ENCODE results near the gene AJAP1. TPM values are rescaled to one million over a fixed set of nuclear protein-coding genes. Genes with fewer than 3 reads are reported as not detected.

AJAP1 gene
- polyA plus RNA-seq, 1 of the 3 experiments (the other 2 are of a cell fraction), result not detected

DNA sequence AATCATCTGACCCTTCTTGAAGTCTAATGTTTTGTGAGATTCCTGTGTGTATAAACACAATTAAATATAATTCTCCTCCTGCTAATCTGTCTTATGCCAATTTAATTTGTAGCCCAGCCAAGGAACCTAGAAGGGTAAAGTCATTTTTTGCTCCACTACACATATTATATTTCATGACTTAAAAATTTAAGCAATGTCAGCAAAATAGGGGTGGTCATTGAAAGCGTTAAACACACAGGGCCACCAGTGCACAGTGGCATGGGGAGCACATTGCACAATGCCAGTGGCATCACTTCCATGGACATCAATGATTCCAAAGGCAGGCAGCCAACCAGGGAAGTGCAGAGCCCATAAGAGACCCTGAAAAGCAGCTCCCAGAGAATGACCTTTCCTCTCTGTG lies 166.1 kb downstream of the AJAP1 start:
- ChIA-PET POLR2A (no interaction called here), CTCF (interaction anchor here (2.5 kb wide), 1 partner anchor 165 kb away, joined by 8 read pairs; no protein-coding TSS in a partner anchor)
- H4K20me1 ChIP-seq (ENCODE audit: insufficient read depth), result no peaks in the 10 kb centered on the region
- WGBS (ENCODE audit: low lambda C conversion rate), result 25% methylated on average over 1 of the region's 1 CpG
- no peak overlapping the region for H3K4me2 ChIP-seq
- H3F3A ChIP-seq (replicated peaks; ENCODE audit: insufficient read depth), result no peaks in the 10 kb centered on the region
- H3K4me3 ChIP-seq (ENCODE audit: low read depth in 2 of 2, low read length in 1 of 2), result no peak overlapping the region
- no peaks in the 10 kb centered on the region for H3K27me3 ChIP-seq (ENCODE audit: insufficient read depth)
- DNase-seq, result no peak
- no peaks in the 10 kb centered on the region for H3K4me1 ChIP-seq (ENCODE audit: control insufficient read depth in 1 of 2, insufficient read depth in 2 of 2, low read depth in 1 of 2, low read length in 1 of 2)
- no peaks in the 10 kb centered on the region for H3K36me3 ChIP-seq (replicated peaks in 1 of 2; ENCODE audit: control insufficient read depth in 1 of 2, insufficient read depth in 2 of 2, low read length in 1 of 2)
- no peaks in the 10 kb centered on the region for H3K9me3 ChIP-seq
- no peak overlapping the region for H2AFZ ChIP-seq (ENCODE audit: low read depth)
- H3K9ac ChIP-seq, result no peak overlapping the region
- no peak overlapping the region for H3K27ac ChIP-seq (ENCODE audit: low read depth in 2 of 2, low read length in 1 of 2)
- TF ChIP-seq, protein P1, sequence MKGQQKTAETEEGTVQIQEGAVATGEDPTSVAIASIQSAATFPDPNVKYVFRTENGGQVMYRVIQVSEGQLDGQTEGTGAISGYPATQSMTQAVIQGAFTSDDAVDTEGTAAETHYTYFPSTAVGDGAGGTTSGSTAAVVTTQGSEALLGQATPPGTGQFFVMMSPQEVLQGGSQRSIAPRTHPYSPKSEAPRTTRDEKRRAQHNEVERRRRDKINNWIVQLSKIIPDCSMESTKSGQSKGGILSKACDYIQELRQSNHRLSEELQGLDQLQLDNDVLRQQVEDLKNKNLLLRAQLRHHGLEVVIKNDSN (IDR thresholded peaks at IDR 0.05; ENCODE audit: borderline replicate concordance, low read depth), result no peak
- TF ChIP-seq MEF2A (IDR thresholded peaks at IDR 0.05; ENCODE audit: borderline replicate concordance, low read depth), result no peak
- no peak for TF ChIP-seq MXI1 (IDR thresholded peaks at IDR 0.05; ENCODE audit: low read depth, low read length)
- TF ChIP-seq RXRA (IDR thresholded peaks at IDR 0.05; ENCODE audit: borderline replicate concordance, low read depth), result no peak
- TF ChIP-seq, protein P2, sequence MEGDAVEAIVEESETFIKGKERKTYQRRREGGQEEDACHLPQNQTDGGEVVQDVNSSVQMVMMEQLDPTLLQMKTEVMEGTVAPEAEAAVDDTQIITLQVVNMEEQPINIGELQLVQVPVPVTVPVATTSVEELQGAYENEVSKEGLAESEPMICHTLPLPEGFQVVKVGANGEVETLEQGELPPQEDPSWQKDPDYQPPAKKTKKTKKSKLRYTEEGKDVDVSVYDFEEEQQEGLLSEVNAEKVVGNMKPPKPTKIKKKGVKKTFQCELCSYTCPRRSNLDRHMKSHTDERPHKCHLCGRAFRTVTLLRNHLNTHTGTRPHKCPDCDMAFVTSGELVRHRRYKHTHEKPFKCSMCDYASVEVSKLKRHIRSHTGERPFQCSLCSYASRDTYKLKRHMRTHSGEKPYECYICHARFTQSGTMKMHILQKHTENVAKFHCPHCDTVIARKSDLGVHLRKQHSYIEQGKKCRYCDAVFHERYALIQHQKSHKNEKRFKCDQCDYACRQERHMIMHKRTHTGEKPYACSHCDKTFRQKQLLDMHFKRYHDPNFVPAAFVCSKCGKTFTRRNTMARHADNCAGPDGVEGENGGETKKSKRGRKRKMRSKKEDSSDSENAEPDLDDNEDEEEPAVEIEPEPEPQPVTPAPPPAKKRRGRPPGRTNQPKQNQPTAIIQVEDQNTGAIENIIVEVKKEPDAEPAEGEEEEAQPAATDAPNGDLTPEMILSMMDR (IDR thresholded peaks at IDR 0.05), result no peak
- TF ChIP-seq CHD2 (IDR thresholded peaks at IDR 0.05; ENCODE audit: low read length, partially characterized antibody), result no peak
- TF ChIP-seq JUND (IDR thresholded peaks at IDR 0.05), result no peak
- TF ChIP-seq, protein P3, sequence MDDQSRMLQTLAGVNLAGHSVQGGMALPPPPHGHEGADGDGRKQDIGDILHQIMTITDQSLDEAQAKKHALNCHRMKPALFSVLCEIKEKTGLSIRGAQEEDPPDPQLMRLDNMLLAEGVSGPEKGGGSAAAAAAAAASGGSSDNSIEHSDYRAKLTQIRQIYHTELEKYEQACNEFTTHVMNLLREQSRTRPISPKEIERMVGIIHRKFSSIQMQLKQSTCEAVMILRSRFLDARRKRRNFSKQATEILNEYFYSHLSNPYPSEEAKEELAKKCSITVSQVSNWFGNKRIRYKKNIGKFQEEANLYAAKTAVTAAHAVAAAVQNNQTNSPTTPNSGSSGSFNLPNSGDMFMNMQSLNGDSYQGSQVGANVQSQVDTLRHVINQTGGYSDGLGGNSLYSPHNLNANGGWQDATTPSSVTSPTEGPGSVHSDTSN (IDR thresholded peaks at IDR 0.05), result no peak
- TF ChIP-seq, protein P4, sequence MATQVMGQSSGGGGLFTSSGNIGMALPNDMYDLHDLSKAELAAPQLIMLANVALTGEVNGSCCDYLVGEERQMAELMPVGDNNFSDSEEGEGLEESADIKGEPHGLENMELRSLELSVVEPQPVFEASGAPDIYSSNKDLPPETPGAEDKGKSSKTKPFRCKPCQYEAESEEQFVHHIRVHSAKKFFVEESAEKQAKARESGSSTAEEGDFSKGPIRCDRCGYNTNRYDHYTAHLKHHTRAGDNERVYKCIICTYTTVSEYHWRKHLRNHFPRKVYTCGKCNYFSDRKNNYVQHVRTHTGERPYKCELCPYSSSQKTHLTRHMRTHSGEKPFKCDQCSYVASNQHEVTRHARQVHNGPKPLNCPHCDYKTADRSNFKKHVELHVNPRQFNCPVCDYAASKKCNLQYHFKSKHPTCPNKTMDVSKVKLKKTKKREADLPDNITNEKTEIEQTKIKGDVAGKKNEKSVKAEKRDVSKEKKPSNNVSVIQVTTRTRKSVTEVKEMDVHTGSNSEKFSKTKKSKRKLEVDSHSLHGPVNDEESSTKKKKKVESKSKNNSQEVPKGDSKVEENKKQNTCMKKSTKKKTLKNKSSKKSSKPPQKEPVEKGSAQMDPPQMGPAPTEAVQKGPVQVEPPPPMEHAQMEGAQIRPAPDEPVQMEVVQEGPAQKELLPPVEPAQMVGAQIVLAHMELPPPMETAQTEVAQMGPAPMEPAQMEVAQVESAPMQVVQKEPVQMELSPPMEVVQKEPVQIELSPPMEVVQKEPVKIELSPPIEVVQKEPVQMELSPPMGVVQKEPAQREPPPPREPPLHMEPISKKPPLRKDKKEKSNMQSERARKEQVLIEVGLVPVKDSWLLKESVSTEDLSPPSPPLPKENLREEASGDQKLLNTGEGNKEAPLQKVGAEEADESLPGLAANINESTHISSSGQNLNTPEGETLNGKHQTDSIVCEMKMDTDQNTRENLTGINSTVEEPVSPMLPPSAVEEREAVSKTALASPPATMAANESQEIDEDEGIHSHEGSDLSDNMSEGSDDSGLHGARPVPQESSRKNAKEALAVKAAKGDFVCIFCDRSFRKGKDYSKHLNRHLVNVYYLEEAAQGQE (IDR thresholded peaks at IDR 0.05; ENCODE audit: low read depth, low read length), result no peak
- TF ChIP-seq, protein P5, sequence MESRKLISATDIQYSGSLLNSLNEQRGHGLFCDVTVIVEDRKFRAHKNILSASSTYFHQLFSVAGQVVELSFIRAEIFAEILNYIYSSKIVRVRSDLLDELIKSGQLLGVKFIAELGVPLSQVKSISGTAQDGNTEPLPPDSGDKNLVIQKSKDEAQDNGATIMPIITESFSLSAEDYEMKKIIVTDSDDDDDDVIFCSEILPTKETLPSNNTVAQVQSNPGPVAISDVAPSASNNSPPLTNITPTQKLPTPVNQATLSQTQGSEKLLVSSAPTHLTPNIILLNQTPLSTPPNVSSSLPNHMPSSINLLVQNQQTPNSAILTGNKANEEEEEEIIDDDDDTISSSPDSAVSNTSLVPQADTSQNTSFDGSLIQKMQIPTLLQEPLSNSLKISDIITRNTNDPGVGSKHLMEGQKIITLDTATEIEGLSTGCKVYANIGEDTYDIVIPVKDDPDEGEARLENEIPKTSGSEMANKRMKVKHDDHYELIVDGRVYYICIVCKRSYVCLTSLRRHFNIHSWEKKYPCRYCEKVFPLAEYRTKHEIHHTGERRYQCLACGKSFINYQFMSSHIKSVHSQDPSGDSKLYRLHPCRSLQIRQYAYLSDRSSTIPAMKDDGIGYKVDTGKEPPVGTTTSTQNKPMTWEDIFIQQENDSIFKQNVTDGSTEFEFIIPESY (IDR thresholded peaks at IDR 0.05; ENCODE audit: borderline replicate concordance, low read depth), result no peak
- no peak for TF ChIP-seq EP300 (IDR thresholded peaks at IDR 0.05; ENCODE audit: borderline replicate concordance in 1 of 2, low read depth in 1 of 2, low read length in 1 of 2)
- TF ChIP-seq EZH2phosphoT487 (IDR thresholded peaks at IDR 0.05; ENCODE audit: borderline replicate concordance, low read depth), result no peak
- no peak for TF ChIP-seq SMC3 (IDR thresholded peaks at IDR 0.05; ENCODE audit: low read depth, low read length)
- no peak for TF ChIP-seq TCF12 (IDR thresholded peaks at IDR 0.05)
- no peak for TF ChIP-seq RFX5 (IDR thresholded peaks at IDR 0.05; ENCODE audit: low read length)
- H3K9me2 ChIP-seq, result no peaks in the 10 kb centered on the region
- no peaks in the 10 kb centered on the region for H3K79me2 ChIP-seq (ENCODE audit: insufficient read depth)

All from SK-N-SH (cell line).